Astrocyte of the cerebellum (primary cell): ENCODE results near the gene CRTC1.
A peak's percentile ranks its signal among the peaks of the same experiment; 100 is the strongest.
"Not testable (repeated sequence)": the region's sequence is repeated elsewhere in the genome, so short reads cannot be mapped to it uniquely, and the experiment has no call there.

ENCODE experiments used
- DNase-seq: peaks from one replicate; pipeline ENCODE4 v3.0.0-alpha.2; 2011; ENCODE audit warnings: low read depth
- H3K4me3 ChIP-seq: 2 replicates; pipeline ENCODE4 v1.5.1; 2011; ENCODE audit warnings: mild to moderate bottlenecking, low read depth, low read length, moderate library complexity
- CTCF ChIP-seq: IDR thresholded peaks from 2 replicates; pipeline ENCODE4 v1.5.1; 2012; ENCODE audit warnings: low read length, low read depth, moderate library complexity, mild to moderate bottlenecking; ENCODE audit errors: missing control alignments
- in situ Hi-C: cut with HindIII; loops from 2 replicates; pipeline ENCODE4 v1.10.0; 2017; ENCODE audit warnings: low sequenced_read_pairs

Gene CRTC1

GRCh38 chr19:18802354-18802753 is 118.9 kb downstream of the CRTC1 start:
- DNase-seq, result no peak
- TF ChIP-seq CTCF, result no peak
- H3K4me3 ChIP-seq, result no peak overlapping the region
- in situ Hi-C loops, result no loop called here

GRCh38 chr19:18803550-18804138 is 120.2 kb downstream of the CRTC1 start:
- H3K4me3 ChIP-seq, result no peak overlapping the region
- in situ Hi-C loops, result no loop called here
- TF ChIP-seq CTCF, result no peak

GRCh38 chr19:18804139-18804601 is 120.7 kb downstream of the CRTC1 start:
- H3K4me3 ChIP-seq, result no peak overlapping the region
- no peak for DNase-seq
- TF ChIP-seq CTCF, result no peak
- in situ Hi-C loops, result no loop called here

More at GRCh38 chr19:18803550-18804138, 120.2 kb downstream of the CRTC1 start:
- DNase-seq, result no peak

- no peak for DNase-seq
- H3K4me3 ChIP-seq, result no peak overlapping the region
- no peak for TF ChIP-seq CTCF
- in situ Hi-C loops, result no loop called here
Measured at GRCh38 chr19:18804643-18805042, 121.2 kb downstream of the CRTC1 start.

- in situ Hi-C loops, result no loop called here
- DNase-seq, result no peak
- no peak for TF ChIP-seq CTCF
- no peak overlapping the region for H3K4me3 ChIP-seq
Measured at GRCh38 chr19:18807861-18808331, 124.4 kb downstream of the CRTC1 start.

GRCh38 chr19:18809149-18809868 is 125.8 kb downstream of the CRTC1 start:
- in situ Hi-C loops, result no loop called here
- TF ChIP-seq CTCF, result no peak
- H3K4me3 ChIP-seq, result no peak overlapping the region
- peak; percentile 28 for DNase-seq

- DNase-seq, in situ Hi-C loops, H3K4me3 ChIP-seq: not testable (repeated sequence)
Measured at GRCh38 chr19:18811638-18812037, 128.2 kb downstream of the CRTC1 start.
